NCI-H446 treated with DMSO at 0.1 percent for 48 hours (cell line): ENCODE measurements around the gene CDON.
"Not testable (repeated sequence)": the region's sequence is repeated elsewhere in the genome, so short reads cannot be mapped to it uniquely, and the experiment has no call there.

ENCODE experiments used
- DNase-seq: peaks from one replicate; lab custom pipeline; 2025; lab: John Stamatoyannopoulos, UW

CDON gene

DNA sequence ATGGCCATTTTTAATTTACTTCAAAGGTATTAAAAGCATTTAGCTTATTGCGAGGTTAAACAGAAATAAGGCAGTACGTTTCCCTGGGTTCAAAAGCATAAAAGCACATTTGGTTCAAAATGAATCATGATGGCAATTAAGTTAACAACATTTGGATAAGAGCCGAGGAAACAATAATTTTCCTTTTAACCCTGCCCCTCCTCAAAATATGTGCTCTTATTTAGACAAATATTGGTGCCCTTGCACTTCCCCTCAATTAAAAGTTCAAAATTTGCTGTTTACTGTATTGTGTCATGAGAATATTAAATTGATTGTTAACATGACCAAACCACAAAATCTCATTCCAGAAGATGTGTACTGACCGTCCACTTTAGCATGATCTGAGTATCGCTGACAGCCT is 68.2 kb downstream of the CDON start:
- DNase-seq: no peak

DNA sequence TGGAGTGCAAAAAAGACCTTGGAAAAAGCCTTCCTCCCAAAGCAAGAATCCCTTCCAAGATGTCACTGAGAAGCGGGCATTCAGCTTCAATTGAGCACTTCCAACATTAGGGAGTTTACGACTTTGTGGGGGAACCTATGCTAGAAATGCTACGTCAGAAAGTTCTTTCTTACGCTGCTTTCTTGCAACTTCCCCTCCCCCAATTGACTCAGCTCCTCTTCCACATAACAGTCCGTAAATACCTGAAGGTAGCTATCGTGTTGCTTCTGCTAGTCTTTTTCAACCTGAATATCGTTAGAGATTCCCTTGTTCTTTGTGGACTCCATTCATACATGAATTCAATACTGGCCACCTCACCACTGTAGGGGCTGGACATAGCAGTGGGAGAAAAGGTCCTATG is 69.8 kb downstream of the CDON start:
- no peak for DNase-seq

DNA sequence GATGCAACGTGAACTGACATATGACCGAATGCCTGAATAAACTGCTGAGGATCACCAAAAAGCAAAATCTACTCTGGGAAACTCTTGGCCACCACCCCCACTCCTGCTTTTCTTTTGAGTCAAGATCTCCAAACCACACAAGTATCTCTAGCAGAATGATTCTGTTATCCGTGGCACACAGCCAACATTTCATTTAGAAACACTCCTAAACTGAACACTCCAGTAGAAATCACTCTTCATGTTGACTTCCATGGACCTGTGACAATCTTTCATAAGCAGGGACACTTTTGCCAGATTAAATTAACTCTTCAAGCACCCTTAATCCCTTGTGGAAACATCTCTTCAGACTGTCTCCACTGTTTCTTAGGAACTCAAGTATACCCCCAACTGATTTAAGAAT is 72.4 kb downstream of the CDON start:
- DNase-seq: no peak

DNA sequence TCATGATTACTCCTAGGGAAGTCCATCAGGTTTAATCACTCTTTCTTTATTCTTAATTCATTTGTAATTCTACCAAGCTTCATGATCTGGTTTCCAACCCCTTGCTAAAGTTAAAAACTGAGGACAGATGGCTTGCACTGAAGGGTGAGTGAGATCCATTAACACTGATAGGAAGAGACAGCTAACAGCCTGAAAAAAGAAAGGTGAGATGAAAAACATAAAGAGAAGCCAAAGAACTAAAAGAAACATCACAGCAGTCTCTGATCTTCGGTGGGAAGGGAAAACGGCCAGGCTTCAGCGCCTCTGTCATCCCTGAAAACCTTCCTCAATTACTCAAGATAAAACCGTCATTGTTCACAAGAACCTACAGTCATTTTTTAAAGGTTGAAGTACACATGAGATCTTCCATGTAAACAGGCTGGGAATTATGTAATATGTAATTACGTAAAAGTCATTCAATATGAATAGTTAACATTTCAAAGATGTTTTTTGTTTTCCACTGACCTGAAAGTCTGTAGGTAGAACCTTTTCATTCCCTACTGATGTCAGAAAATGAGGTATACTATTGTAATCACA is 75.5 kb downstream of the CDON start:
- DNase-seq: no peak

DNA sequence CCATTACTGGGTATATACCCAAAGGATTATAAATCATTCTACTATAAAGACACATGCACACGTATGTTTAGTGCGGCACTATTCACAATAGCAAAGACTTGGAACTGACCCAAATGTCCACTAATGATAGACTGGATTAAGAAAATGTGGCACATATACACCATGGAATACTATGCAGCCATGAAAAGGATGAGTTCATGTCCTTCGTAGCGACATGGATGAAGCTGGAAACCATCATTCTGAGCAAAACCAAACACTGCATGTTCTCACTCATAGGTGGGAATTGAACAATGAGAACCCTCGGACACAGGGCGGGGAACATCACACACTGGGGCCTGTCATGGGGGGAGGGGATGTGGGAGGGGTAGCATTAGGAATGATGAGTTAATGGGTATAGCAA is 76.7 kb downstream of the CDON start:
- DNase-seq: not testable (repeated sequence)

DNA sequence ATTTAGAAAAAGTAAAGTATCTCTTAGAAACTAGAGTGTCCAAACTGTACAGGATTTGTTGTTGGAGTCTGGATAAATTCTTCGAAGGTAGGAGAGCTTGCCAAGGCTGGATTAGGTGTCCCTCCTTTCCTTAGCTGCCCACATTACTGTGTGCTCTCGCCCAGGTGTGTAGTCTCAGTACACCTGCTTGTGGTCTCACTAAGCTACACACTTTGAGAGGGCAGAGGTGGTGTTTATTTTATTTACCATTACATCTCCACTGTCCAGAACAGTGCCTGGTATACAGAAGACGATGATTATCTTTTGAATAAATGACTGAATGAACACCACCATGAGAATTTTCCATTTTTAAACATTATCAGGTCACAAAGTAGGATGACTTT is 80.3 kb downstream of the CDON start:
- no peak for DNase-seq

DNA sequence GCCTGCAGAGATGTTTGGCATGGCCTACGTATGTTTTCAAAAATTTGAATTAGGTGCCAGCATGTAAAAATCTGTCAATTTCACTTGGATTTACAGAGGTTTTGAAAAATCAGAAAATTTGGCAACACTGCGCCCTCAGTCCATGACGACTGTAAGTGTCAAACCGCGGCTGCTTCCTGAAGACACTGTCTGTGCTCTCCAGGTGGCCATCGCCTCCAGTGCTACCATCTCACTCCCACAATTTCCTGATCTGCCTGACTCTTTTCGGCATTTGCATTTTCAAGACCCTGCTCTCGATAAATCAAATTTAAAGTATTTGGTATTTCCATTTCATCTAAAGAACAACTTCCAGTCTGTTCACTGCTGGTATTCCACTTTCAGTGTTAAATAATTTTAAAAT is 82.2 kb downstream of the CDON start:
- DNase-seq: no peak

DNA sequence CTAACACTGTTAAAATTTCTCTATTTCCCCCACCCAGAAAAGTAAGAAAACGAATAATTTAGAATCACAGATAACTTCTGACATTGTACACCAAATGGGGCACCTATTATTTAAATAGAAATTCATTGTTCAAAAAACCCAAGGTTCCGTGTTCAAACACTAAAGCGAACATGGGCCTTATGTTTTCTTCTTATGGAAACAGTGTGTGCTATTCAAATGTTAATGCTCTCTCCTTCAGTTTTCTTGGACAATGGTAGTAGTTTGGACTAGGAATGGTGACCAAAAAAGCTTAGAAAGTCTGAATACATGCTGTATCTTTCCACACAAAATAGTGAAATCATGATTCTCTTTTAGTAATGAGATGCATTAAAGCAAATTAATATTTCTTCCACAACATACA is 83.2 kb downstream of the CDON start:
- DNase-seq: no peak

DNA sequence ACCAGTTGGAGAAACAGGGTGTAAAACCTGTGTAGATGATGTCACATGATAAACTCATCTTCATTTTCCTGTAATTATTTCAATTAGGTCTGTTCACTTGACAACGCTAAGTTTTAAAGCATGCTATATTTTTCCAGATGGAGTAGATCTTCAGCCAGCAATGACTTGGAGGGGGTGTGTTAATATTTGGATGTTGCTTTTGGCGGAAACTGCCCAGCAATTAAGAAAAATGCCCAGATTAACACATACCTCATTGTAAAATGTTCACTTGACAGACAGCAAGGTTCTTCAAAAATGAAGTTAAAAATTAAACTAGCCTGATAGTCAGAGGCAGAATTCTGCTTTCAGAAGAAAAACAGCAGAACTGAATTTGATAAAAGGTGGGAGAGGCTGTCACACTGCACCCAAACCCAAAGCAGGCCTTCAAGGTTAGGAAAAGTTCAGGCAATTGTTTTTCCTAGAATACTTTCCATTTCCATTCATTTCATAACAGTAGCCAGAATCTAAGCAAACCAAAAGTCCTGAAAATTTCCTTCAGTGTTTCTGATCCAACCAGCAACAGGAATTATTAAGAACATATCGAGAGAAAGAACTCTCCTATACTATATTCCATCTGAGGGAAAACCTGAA is 83.8 kb downstream of the CDON start:
- no peak for DNase-seq

DNA sequence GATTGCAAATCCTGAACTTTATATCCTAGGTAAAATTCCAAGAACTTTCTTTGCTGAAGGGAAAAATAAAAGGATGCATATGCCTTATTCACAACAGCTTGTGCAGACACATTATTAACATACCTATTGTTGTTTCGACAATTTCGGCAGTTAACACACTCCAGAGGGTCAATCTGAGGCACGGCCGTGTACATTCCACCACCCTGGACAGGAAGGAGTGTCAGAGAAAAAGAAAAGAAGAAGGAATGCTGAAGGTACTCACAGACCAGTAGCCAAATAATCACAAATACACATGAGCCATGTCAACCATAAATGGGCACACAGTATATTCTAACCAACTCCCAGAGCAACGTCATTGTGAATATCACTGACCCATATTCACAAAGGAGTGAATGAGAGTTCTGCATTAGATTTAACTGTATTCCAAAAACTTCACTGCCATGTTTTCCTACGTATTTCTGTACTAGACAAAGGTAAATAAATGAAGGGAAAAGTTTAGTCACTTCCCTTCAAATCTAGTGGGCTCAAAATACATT is 84.4 kb downstream of the CDON start:
- DNase-seq: no peak

DNA sequence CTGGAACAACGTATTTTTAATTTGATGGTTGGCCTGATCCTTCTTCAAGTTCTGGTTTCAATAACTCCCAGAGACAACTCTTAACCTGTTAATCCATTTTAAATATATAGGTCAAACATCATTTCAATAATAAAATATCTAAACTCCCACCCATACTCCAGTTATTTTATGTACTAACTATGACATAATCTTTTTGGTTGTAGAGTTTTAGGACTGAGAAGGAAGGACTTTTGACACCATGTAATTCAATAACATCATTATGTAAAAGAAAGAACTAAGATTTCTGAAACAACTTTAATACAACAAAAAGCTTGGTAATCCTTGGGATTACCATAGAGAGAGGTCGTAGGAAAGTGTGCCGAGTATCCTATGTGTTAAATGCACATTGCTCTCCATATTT is 85.3 kb downstream of the CDON start:
- no peak for DNase-seq

DNA sequence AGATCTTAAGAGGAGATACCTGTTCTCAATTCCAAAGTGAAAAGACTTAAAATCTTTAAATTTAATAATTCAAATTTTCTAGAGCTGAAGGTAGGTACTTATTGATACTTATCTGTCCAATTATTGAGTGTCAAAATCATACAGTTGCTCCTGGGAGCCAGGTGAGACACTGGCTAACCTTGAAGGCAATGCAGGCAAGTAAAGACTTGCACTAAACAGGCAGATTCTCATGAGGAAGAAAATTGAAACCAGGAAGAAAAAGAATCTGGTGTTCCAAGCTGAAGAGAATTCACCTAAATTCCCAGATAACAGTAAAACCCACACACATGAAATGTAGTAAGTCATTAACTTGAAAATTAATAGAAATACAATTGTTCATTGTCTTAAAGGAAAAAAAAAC is 86.5 kb downstream of the CDON start:
- DNase-seq: no peak

DNA sequence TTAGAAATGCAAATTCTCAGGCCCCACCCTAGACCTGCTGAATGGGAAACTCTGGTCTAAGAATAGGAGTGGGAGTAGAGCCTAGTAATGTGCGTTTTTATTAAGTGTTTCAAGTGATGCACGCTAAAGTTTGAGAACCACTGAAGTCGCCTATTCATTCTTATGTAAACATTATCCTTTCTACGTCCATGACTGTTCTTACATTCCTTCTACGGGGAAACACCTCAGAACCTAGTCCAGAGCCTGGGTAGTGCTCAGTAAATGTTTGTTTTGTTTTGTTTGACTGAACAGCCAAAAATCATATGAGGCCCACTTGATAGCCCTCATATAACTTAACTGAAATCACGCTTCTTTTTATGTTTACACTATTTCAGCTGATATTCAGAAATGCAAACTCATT is 87.0 kb downstream of the CDON start:
- DNase-seq: no peak

DNA sequence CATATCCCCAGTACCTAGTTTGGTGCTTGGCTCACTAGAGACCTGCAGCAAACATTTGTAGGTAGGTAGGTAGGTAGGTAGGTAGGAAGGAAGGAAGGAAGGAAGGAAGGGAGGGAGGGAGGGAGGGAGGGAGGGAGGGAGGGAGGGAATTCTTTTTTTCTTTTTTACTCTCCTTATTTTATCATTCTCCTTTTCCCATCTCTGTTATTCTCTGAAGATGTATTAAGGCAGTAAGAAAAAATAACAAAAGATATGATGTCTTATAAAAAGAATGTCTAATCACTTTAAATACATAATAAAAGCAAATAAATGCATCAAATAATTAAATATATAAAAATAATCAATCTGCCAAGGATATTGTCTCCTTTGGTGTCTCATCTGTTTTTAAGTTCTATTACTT is 88.4 kb downstream of the CDON start:
- DNase-seq: no peak

DNA sequence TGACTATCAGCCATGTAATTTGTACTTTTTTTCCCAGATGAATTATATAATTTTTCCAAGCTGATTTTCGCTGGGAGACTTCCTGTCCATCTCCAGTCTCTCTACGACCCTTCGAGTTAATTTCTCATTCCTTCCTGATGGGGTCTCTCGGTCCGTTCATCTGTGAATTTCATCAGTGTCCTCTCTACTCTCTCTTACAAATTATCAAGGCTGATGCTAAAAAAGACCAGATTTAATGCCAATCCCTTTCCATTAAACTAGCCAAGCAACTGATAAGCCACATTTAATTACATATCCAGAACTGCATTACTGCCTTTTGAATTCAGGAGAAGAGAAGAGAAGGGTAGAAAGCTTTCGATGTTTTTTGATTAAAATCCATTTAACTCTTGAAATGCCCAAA is 91.0 kb downstream of the CDON start:
- DNase-seq: no peak

DNA sequence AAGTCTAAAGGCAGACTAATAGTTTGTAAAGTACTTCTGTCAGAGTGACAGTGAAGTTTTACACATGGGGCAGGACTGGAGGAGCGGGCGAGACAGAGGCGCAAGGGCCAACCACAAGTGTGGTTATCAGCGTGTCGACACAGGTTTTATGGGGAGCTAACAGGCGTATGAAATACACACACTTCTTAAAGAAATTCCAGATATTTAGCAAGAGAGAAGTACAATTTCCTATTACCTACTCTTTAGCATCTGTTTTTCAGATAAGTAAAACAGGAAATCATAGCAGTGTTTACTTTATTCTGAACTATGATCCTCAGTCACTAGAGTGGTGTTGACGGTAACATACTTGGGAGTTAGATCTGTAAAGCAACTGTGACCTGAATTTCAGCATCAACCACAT is 94.3 kb downstream of the CDON start:
- DNase-seq: no peak

DNA sequence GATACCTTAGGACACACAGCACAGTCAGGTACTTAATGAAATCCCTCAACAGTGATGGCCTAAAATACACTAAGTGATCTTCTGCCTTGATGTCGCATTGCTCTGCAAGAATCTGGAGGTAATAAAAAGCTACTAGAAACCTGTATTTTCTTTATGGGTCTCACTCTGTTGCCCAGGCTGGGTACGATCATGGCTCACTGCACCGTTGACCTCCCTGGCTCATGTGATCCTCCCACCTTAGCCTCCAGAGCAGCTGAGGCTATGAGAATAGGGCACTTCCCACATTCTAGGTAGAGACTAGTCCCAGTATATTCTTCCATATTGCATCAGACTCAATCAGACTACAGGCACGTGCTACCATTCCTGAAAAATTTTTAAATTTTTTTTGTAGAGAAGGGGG is 95.2 kb downstream of the CDON start:
- no peak for DNase-seq

DNA sequence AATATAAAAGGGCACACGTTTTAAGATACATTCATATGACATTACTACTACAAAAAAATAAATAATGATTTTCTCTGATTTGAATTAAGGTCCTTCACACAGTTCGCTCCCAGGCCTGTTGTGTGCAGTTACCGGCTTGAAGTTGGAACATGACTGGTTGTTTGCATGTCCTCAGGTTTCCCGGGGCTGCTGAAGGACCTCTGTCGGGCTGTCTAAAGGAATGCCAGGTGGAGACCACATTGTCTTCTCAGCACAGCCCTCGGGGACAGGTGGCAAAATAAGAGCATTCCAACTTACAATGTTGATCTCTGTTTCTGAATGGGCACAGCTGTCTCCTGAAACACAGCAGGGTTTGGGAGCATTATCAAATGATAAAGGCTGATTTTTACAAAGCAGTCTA is 101.9 kb downstream of the CDON start:
- DNase-seq: no peak

DNA sequence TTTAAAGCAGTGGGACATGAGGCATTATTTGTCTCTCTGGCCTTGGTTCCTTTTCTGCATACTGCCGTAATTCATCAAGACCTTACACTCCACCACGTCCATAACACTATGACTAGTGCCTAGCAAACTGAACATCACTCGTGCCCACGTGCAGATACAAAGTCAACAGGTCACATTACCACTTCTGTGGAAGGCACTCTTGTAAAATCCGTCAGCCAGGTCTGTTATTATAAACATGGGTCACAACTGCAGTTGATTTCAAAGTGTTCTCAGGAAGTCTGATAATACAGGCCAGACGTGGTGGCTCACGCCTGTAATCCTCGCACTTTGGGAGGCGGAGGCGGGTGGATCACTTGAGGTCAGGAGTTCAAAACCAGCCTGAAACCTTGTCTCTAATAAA is 102.7 kb downstream of the CDON start:
- no peak for DNase-seq

DNA sequence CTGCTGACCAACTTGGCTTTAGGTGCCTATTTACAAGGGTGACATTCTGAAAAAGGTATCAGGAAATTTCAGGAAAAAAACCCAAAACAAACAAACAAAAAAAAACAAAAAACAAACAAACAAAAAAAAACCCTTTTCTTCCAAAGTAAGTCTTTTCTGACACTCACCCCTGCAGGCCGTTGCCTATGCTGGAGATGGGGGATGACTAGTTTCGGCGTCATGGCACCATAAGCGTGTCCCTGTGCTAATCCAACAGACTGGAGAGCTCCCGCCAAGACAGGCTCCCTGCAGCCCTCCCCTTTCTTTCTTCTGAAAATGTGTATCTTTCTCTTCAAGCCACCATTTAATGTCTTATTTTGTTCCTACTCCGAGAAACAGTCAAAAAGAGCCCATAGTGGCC is 103.2 kb downstream of the CDON start:
- DNase-seq: no peak

DNA sequence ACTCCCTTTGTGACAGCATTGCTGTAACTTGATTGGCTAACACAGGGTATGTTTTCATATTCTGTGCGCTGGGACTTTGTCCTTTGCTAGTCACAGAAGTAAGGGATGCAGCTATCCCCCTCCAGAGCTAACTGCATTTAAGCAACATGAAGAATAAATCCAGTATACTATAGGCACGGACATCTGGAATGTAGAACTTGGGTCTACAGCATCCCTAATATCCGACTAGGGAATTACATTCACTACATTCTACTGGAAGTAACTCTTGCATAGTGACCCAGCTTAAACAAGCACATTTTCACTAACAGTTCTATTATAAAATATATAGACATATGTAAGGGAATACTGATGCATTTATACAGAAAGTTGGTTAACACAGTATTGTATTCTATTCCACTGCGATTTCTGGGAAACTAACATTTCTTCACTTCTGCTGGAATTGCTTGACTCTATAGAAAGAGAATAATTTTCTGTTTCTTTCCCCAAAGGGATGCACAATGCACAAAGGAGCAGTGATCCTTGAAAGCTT is 103.7 kb downstream of the CDON start:
- DNase-seq: no peak

DNA sequence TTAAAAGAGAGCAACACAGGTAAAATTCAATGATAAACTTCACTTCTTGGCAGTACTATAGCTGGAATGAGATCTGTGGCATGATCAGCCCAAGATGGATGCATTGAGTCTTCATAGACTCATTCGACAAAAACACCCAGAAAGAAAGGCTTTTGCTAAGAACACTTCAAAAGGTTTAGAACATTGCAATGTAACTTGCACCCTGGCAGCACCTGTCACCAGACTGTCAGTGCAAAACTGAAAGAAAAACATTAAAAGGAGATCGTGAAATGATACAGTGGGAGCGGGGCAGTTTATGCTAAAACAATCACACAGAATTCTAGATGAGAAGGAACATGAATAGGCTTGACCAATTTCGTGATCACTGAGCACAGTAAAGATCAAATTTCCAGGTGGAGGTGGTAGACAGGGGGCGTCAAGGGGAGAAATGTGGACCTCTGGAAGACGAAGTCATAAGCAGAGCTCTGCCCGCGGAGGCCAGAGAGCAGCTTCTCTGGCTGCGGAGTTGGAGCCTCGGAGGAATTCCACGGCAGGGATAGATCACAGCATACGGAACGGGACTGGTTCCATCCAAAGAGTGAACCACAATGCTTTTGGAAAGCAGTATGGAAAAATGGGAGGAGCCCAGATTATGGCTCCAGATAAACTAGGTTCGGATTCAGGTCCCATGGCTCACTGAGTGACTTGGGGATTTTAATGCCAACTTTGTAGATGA is 104.9 kb downstream of the CDON start:
- no peak for DNase-seq

DNA sequence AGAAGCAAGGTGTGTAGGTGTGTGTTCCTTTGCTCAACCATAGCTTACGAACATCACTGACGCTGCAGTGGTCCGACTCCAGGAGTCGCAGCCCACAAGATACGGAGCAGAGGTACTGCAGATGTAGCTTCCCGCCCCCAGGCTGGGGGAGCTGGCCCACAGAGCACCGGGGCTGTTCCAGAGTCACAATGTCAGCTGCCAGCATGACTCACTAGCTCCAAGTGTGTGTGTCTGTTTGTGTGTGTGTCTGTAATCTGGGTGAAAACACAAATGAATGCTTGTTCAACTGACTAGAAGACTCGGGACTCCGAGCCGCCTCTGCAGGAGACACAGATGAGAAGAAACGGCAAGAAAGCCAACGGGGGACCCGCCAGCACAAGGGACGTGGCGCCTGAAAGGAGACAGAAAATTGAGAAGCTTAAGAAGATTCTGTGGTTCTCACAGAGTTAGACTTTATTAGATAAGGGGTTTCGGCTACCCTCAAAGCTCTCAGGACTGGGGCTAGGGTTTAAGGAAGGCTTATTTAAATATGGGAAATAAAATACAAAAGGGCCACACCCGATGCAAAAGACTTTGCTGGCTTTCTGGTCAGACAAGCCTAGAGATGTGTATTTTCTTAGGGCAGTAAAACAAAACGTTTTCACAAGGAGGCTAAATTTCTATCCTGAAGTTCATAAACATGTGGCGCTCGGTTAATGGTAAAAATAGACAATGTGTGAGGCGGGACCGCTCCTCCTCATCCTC is 106.1 kb downstream of the CDON start:
- no peak for DNase-seq
